ENCODE measurements around the gene ZNF24.

Gene ZNF24

DNA sequence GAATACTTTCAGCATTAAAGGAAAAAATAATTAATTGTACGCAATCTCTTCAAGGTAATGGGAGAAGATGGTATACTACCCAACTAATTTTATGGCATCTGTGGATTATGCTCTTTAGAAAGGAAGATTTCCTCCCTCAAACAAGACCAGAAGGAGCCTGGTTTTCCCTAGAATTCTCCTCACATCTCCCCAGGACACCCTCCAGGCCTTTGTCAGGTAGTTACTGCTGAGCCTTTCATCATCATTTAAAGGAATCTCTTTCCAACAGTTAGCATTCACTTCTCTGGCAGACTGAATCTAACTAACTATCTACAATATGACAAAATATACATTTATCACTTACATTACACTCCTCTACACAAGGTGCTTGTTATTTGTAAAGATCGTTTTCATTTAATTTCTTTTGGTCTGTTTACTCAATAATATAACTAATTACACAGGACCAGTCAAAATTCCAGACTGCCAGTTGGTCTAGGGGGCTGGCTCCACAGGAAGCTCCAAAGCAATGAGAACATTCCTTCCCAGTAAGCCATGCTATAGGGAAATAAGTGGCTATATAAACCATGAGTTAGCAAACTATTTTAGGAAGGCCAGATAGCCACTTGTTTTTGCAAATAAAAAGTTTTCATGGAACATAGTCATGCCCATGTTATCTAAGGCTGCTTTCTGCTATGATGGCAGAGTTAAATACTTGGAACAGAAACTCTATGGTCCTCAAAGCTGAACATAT lies 19.1 kb downstream of the ZNF24 start:
- no peak for TF ChIP-seq ZFX (IDR thresholded peaks at IDR 0.05)
- TF ChIP-seq, protein P1, sequence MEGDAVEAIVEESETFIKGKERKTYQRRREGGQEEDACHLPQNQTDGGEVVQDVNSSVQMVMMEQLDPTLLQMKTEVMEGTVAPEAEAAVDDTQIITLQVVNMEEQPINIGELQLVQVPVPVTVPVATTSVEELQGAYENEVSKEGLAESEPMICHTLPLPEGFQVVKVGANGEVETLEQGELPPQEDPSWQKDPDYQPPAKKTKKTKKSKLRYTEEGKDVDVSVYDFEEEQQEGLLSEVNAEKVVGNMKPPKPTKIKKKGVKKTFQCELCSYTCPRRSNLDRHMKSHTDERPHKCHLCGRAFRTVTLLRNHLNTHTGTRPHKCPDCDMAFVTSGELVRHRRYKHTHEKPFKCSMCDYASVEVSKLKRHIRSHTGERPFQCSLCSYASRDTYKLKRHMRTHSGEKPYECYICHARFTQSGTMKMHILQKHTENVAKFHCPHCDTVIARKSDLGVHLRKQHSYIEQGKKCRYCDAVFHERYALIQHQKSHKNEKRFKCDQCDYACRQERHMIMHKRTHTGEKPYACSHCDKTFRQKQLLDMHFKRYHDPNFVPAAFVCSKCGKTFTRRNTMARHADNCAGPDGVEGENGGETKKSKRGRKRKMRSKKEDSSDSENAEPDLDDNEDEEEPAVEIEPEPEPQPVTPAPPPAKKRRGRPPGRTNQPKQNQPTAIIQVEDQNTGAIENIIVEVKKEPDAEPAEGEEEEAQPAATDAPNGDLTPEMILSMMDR (conservative IDR thresholded peaks at IDR 0.05), result no peak
- H3K27ac ChIP-seq, result no peak overlapping the region

DNA sequence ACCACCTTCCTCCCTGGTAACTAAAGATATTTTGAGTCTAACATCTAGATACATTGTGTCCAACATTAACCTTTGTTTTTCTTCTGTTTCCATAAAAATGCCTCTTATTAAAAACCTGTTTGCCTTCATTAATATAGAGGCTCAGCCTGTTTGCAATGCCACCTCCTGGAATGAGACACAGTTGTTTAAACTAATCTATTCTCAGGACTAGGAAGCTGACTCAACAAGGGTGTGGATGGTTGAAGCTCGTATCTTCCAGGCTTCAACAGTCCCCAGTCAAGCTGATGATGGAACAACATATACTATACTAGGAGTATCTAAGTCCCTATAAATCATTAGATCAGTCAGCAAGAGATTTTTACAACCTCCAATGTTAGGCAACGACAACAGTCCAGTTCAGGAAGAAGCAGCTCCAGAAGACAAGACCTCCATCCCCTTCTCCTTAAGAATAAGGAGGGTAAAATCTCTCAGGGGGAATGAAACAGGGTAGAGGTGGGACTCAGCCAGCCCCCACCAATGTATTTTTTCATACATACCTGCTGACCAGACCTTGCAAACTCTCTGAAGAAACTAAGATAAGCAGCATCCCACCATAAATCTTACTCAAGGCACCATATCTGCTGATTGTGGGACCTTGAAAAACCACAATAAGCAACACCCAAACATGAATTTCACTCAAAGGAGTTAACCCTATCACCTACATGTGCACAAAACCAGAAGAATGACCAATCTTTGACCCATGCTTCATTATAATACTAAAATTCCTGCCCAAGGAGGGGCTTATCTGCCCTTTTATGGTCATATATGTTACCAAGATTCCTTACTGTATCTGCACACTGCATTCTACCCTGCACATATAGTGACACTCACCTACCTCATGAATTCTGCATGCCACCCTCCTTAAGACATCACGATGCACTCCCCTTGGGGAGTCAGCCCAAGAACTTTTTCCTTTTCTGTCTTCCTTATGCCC lies 21.4 kb downstream of the ZNF24 start:
- TF ChIP-seq ZFX (IDR thresholded peaks at IDR 0.05), result no peak
- TF ChIP-seq, protein P1 (conservative IDR thresholded peaks at IDR 0.05), result no peak
- H3K27ac ChIP-seq, result no peak overlapping the region

DNA sequence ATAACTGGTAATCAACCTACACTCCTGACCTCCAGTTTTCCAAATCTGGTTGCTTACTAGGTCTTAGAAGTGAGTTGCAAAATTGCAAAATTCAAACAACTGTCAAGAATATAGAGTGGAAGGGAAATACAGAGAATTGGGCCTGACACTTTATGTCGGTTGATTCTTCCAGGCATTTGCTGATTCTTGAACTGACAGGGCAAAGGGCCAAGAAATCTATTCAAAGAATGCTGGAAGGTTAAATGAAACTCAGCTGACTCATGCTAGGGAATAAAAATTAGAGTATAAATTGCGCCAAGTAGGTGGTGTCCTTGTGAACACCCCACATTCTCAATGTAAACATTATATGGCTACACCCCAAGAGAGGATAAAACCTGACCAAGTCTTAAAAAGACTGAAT lies 32.7 kb downstream of the ZNF24 start:
- no peak for TF ChIP-seq ZFX (IDR thresholded peaks at IDR 0.05)
- TF ChIP-seq, protein P1 (conservative IDR thresholded peaks at IDR 0.05), result no peak

DNA sequence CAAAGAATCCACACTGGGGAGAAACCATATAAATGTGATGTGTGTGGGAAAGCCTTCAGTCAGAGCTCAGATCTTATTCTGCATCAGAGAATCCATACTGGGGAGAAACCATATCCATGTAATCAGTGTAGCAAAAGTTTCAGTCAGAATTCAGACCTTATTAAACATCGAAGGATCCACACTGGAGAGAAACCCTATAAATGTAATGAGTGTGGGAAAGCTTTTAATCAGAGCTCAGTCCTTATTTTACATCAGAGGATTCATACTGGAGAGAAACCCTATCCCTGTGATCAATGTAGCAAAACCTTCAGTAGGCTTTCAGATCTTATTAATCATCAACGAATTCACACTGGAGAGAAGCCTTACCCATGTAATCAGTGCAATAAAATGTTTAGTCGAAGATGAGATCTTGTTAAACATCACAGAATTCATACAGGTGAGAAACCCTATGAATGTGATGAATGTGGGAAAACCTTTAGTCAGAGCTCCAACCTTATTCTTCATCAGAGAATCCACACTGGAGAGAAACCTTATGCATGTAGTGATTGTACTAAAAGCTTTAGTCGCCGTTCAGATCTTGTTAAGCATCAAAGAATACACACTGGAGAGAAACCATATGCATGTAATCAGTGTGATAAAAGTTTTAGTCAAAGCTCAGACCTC lies 37.5 kb downstream of the ZNF24 start:
- no peak overlapping the region for H3K27ac ChIP-seq
- TF ChIP-seq, protein P1 (conservative IDR thresholded peaks at IDR 0.05), result no peak

More for the DNA sequence above, 32.7 kb downstream of the ZNF24 start:
- no peak overlapping the region for H3K27ac ChIP-seq

DNA sequence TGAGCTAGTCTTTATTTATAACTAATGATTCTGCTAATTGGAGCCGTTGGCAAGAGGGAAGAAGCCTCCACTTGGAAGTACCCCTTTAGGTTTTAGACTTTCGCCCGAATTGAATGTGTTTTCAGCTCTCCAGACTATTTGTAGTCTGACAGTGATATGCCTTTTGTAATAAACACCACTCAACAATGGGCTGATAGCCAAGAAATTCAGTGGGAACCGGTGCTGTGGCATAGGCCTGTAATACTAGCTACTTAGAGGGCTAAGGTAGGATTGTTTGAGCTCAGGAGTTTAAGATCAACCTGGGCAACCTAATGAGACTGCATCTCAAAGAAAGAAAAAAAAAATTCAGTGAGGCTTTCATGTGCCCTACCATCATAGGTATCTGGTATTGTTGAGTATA lies 40.6 kb downstream of the ZNF24 start:
- no peak overlapping the region for H3K27ac ChIP-seq
- TF ChIP-seq ZFX (IDR thresholded peaks at IDR 0.05), result no peak
- TF ChIP-seq, protein P1 (conservative IDR thresholded peaks at IDR 0.05), result no peak

DNA sequence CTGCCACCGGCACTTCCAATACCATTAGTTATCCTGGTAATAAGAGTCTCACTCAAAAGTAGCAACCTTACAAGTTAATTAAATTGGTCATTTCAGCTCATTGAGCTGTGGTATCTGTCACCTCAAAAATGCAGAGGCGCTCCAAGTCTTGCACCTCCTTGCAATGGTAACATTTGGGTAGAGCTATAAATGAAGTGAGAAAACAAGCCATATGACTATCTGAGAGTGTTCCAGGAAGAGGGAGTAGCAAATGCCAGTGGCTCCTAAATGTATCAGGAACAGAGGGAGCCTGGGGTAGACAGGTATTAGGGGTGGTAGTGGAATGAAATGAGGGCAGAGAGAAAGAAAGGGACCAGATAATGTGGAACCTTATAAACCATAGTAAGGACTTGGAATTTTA lies 48.2 kb downstream of the ZNF24 start:
- H3K27ac ChIP-seq, result no peak overlapping the region
- TF ChIP-seq, protein P1 (conservative IDR thresholded peaks at IDR 0.05), result no peak
- TF ChIP-seq ZFX (IDR thresholded peaks at IDR 0.05), result no peak
